ENCODE measurements around the gene FGF8.

Gene FGF8

DNA sequence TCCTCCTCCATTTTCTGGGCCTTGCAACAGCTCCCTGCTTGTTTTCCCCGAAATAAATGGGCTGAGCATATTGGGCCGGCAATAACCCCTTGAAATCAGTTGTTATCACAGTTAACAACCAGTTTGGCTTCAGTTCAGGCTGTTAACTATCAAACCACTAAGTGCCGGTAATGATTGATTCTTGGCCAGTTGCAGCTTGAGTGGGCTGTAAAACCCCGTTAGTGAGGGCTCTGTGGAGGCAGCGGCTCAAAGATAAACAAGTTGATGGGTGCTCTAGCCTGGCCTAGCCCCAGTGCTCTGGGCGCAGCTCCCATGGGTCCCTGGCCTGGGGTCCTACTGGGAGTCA is 8.3 kb downstream of the FGF8 start:
- Histone ChIP-seq H3K79me2 (ENCODE audit: control insufficient read depth, insufficient read depth, low read length, unreplicated experiment) (no peaks in the 10 kb centered on the region), H3K4me1 (ENCODE audit: control insufficient read depth, insufficient read depth, low read length, unreplicated experiment) (no peaks in the 10 kb centered on the region), H3K4me3 (ENCODE audit: low read depth, low read length) (no peak overlapping the region), H2AFZ (ENCODE audit: low read length, unreplicated experiment) (no peak overlapping the region), H3K27me3 (ENCODE audit: insufficient read depth, low read length) (peaks cover 48% of the 10 kb centered on the region), H3K36me3 (ENCODE audit: insufficient read depth, low read length) (no peaks in the 10 kb centered on the region), H3K27ac (ENCODE audit: low read depth, low read length) (no peak overlapping the region)

DNA sequence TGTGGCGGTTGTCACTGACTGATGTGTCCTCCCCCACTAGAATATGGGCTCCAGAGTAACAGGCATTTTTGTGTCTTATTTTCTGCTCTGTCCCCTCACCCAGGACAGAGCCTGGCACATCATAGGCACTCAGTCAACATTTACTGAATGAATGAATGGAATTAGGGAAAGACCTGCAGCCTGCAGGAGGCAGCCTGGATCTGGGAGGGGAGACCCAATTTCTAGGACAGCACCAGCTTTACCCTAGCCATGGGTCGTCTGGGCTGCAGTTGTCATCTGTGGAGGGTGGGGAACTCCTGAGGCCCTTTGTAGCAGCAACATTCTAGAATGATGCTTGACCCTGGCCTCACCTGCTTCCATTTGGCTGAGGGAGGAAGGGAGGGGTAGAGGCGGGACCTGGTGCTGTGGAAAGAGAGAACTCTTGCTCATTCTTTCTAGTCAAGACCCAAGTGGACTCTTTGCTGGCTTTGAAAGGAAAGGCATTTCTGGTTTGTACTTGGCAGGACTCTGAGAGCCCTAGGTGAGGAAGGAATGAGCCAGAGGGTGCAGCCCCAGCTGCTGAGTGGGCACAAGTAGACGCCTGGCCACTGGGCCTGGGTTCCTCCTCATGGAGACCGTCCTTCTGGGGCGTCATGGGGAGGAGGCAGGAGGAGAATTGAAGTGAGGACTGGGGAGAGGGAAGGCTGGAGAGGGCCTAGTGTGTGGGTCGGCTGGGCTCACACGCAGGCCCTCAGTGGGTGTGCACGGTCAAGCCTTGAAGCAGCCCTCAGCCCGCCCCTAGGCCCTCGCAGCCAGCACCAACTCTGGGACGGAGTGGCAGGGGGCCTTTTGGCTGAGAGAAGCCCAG is 8.9 kb downstream of the FGF8 start:
- no peaks in the 10 kb centered on the region for H3K36me3 ChIP-seq (ENCODE audit: insufficient read depth, low read length)
- no peak overlapping the region for H3K4me3 ChIP-seq (ENCODE audit: low read depth, low read length)
- no peaks in the 10 kb centered on the region for H3K79me2 ChIP-seq (ENCODE audit: control insufficient read depth, insufficient read depth, low read length, unreplicated experiment)
- no peak overlapping the region for H2AFZ ChIP-seq (ENCODE audit: low read length, unreplicated experiment)
- H3K27ac ChIP-seq (ENCODE audit: low read depth, low read length): no peak overlapping the region
- peaks cover 42% of the 10 kb centered on the region for H3K27me3 ChIP-seq (ENCODE audit: insufficient read depth, low read length)
- H3K4me1 ChIP-seq (ENCODE audit: control insufficient read depth, insufficient read depth, low read length, unreplicated experiment): no peaks in the 10 kb centered on the region

GRCh38 chr10:101766306-101766705 is 9.6 kb downstream of the FGF8 start:
- H3K4me3 ChIP-seq (ENCODE audit: low read depth, low read length): no peak overlapping the region
- no peaks in the 10 kb centered on the region for H3K36me3 ChIP-seq (ENCODE audit: insufficient read depth, low read length)
- H3K27ac ChIP-seq (ENCODE audit: low read depth, low read length): no peak overlapping the region
- H3K27me3 ChIP-seq (ENCODE audit: insufficient read depth, low read length): peaks cover 39% of the 10 kb centered on the region
- no peaks in the 10 kb centered on the region for H3K4me1 ChIP-seq (ENCODE audit: control insufficient read depth, insufficient read depth, low read length, unreplicated experiment)
- H3K79me2 ChIP-seq (ENCODE audit: control insufficient read depth, insufficient read depth, low read length, unreplicated experiment): no peaks in the 10 kb centered on the region
- H2AFZ ChIP-seq (ENCODE audit: low read length, unreplicated experiment): no peak overlapping the region

DNA sequence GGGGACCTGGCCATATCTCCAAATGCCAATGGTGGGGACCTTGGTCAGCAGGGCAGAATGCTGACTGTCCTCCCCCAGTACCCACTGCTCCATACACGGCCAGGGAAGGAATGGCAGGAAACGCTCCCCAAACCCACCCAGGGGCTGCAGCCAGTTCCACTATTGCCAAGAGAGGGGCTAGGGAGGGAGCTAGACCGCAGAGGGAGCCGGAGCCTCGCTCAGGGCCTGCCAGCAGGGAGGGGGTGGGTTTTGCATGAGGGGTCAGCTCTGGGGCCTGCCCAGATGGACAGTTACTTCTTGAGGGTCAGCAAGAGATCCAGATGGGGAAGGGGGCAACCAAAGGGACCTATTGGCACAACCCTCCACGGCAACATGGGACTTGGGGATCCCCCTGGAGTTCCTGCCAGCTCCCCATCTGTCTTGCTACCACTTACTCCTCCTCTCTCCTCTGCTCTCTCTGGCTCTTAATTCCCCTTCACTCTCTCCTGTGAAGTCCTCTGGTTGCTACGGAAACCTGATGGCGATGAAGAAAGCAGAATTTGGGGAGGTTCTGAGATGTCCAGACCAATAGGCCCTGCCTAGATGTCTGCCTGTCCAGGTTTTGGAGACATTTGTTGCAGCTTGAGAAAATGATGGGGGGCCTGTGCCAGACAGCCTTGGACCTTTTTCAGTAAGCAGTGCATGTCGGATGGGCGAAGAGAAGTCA is 12.6 kb downstream of the FGF8 start:
- no peaks in the 10 kb centered on the region for H3K79me2 ChIP-seq (ENCODE audit: control insufficient read depth, insufficient read depth, low read length, unreplicated experiment)
- H3K4me3 ChIP-seq (ENCODE audit: low read depth, low read length): no peak overlapping the region
- no peaks in the 10 kb centered on the region for H3K36me3 ChIP-seq (ENCODE audit: insufficient read depth, low read length)
- no peaks in the 10 kb centered on the region for H3K4me1 ChIP-seq (ENCODE audit: control insufficient read depth, insufficient read depth, low read length, unreplicated experiment)
- H3K27ac ChIP-seq (ENCODE audit: low read depth, low read length): no peak overlapping the region
- H3K27me3 ChIP-seq (ENCODE audit: insufficient read depth, low read length): peaks cover 48% of the 10 kb centered on the region
- H2AFZ ChIP-seq (ENCODE audit: low read length, unreplicated experiment): no peak overlapping the region

GRCh38 chr10:101762736-101763135 is 13.2 kb downstream of the FGF8 start:
- H3K4me1 ChIP-seq (ENCODE audit: control insufficient read depth, insufficient read depth, low read length, unreplicated experiment): no peaks in the 10 kb centered on the region
- no peaks in the 10 kb centered on the region for H3K79me2 ChIP-seq (ENCODE audit: control insufficient read depth, insufficient read depth, low read length, unreplicated experiment)
- H3K4me3 ChIP-seq (ENCODE audit: low read depth, low read length): no peak overlapping the region
- H3K36me3 ChIP-seq (ENCODE audit: insufficient read depth, low read length): no peaks in the 10 kb centered on the region
- H3K27ac ChIP-seq (ENCODE audit: low read depth, low read length): no peak overlapping the region
- no peak overlapping the region for H2AFZ ChIP-seq (ENCODE audit: low read length, unreplicated experiment)
- peaks cover 44% of the 10 kb centered on the region for H3K27me3 ChIP-seq (ENCODE audit: insufficient read depth, low read length)

GRCh38 chr10:101761226-101761625 is 14.7 kb downstream of the FGF8 start:
- no peaks in the 10 kb centered on the region for H3K36me3 ChIP-seq (ENCODE audit: insufficient read depth, low read length)
- H3K4me3 ChIP-seq (ENCODE audit: low read depth, low read length): no peak overlapping the region
- H3K27me3 ChIP-seq (ENCODE audit: insufficient read depth, low read length): peaks cover 32% of the 10 kb centered on the region
- no peaks in the 10 kb centered on the region for H3K79me2 ChIP-seq (ENCODE audit: control insufficient read depth, insufficient read depth, low read length, unreplicated experiment)
- no peaks in the 10 kb centered on the region for H3K4me1 ChIP-seq (ENCODE audit: control insufficient read depth, insufficient read depth, low read length, unreplicated experiment)
- H2AFZ ChIP-seq (ENCODE audit: low read length, unreplicated experiment): no peak overlapping the region
- no peak overlapping the region for H3K27ac ChIP-seq (ENCODE audit: low read depth, low read length)

GRCh38 chr10:101760510-101760909 is 15.4 kb downstream of the FGF8 start:
- H3K36me3 ChIP-seq (ENCODE audit: insufficient read depth, low read length): no peaks in the 10 kb centered on the region
- H3K79me2 ChIP-seq (ENCODE audit: control insufficient read depth, insufficient read depth, low read length, unreplicated experiment): no peaks in the 10 kb centered on the region
- no peaks in the 10 kb centered on the region for H3K4me1 ChIP-seq (ENCODE audit: control insufficient read depth, insufficient read depth, low read length, unreplicated experiment)
- peaks cover 25% of the 10 kb centered on the region for H3K27me3 ChIP-seq (ENCODE audit: insufficient read depth, low read length)
- no peak overlapping the region for H2AFZ ChIP-seq (ENCODE audit: low read length, unreplicated experiment)
- H3K27ac ChIP-seq (ENCODE audit: low read depth, low read length): no peak overlapping the region
- H3K4me3 ChIP-seq (ENCODE audit: low read depth, low read length): no peak overlapping the region

DNA sequence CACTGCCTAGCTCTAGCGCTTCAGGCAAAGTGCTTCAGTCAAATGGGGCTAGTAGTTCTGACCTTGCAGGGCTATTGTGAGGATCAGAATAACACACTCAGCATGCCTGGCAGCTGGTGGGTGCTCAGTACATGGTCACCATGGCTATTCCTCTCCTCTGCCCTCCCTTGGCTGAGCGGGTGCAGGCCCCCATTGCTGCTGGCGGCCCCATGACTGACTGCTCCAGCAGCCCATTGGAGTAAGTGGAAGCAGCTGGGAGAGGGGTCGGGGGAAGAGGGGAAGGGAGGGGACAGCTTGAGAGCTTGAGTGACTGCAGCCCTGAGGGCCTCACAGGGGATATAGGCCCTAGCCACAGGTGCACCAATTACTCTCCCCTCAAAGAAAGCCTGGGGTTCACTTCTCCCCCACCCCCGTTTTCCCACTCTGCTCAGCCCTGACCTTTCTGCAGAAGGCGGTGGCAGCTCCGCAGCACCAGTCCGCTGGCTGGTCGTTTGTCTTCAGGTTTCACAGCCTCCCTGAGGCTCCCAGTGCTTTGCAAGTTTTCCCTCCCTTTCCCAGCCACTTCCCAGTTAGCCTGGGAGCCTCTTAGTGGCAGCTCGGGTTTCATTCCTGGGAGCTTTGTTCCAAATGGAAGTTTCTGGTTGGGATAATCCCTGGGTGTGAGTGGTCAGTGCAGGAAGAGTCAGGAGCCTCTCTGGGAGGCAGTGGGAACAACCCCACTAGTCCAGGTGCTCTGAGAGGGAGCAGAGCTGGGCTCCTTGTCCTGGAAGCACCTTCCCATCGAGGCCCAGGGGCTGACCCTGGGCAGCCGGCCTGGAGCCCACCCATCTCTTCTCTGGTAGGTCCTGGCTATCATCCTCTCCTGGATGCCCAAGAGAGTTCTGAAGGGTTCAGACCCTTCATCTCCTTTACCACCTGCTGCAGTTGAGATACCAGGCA is 16.3 kb downstream of the FGF8 start:
- Histone ChIP-seq H3K27ac (ENCODE audit: low read depth, low read length) (no peak overlapping the region), H3K79me2 (ENCODE audit: control insufficient read depth, insufficient read depth, low read length, unreplicated experiment) (no peaks in the 10 kb centered on the region), H3K4me1 (ENCODE audit: control insufficient read depth, insufficient read depth, low read length, unreplicated experiment) (no peaks in the 10 kb centered on the region), H3K27me3 (ENCODE audit: insufficient read depth, low read length) (peaks cover 20% of the 10 kb centered on the region; the same call in 1 of the 2 replicates), H3K36me3 (ENCODE audit: insufficient read depth, low read length) (no peaks in the 10 kb centered on the region), H3K4me3 (ENCODE audit: low read depth, low read length) (no peak overlapping the region), H2AFZ (ENCODE audit: low read length, unreplicated experiment) (no peak overlapping the region)

- H3K4me1 ChIP-seq (ENCODE audit: control insufficient read depth, insufficient read depth, low read length, unreplicated experiment): no peaks in the 10 kb centered on the region
- peaks cover 24% of the 10 kb centered on the region for H3K27me3 ChIP-seq (ENCODE audit: insufficient read depth, low read length)
- no peaks in the 10 kb centered on the region for H3K79me2 ChIP-seq (ENCODE audit: control insufficient read depth, insufficient read depth, low read length, unreplicated experiment)
- no peaks in the 10 kb centered on the region for H3K36me3 ChIP-seq (ENCODE audit: insufficient read depth, low read length)
- H3K27ac ChIP-seq (ENCODE audit: low read depth, low read length): no peak overlapping the region
- no peak overlapping the region for H2AFZ ChIP-seq (ENCODE audit: low read length, unreplicated experiment)
- no peak overlapping the region for H3K4me3 ChIP-seq (ENCODE audit: low read depth, low read length)
Measured at GRCh38 chr10:101758858-101759257, 17.1 kb downstream of the FGF8 start.

- Histone ChIP-seq H2AFZ (ENCODE audit: low read length, unreplicated experiment) (no peak overlapping the region), H3K4me1 (ENCODE audit: control insufficient read depth, insufficient read depth, low read length, unreplicated experiment) (no peaks in the 10 kb centered on the region), H3K79me2 (ENCODE audit: control insufficient read depth, insufficient read depth, low read length, unreplicated experiment) (no peaks in the 10 kb centered on the region), H3K27me3 (ENCODE audit: insufficient read depth, low read length) (peaks cover 29% of the 10 kb centered on the region), H3K4me3 (ENCODE audit: low read depth, low read length) (no peak overlapping the region), H3K36me3 (ENCODE audit: insufficient read depth, low read length) (no peaks in the 10 kb centered on the region), H3K27ac (ENCODE audit: low read depth, low read length) (no peak overlapping the region)
Measured at GRCh38 chr10:101752241-101752640, 23.7 kb downstream of the FGF8 start.
